GM12873 (cell line): Measurements from ENCODE around the gene TP53I3.

Experiments used
- CTCF ChIP-seq: IDR thresholded peaks from 2 replicates; pipeline ENCODE4 v1.5.1; 2012; ENCODE audit warnings: low read depth, mild to moderate bottlenecking, moderate library complexity, low read length, control low read depth; ENCODE audit not compliant: insufficient read depth; ENCODE audit errors: missing control alignments

The TP53I3 gene

GRCh38 chr2:24038786-24039499 is 45.7 kb downstream of the TP53I3 start:
- TF ChIP-seq CTCF = no peak
